Stimulated activated CD4-positive, alpha-beta T cell treated with anti-CD3 and anti-CD28 coated beads, Interleukin-1b, Interleukin-23, amount 100 ng/mL, for 24 hours (primary cell): Measurements from ENCODE around the gene PRPSAP1.

Experiments used
- DNase-seq, 4 experiments: peaks; one replicate each; pipeline ENCODE4 v3.0.0-alpha.2; 2020; ENCODE audit warnings: low read depth in 4 of 4, low spot score in 1 of 4

PRPSAP1 gene

GRCh38 chr17:76267051-76267576 lies 86.6 kb downstream of the PRPSAP1 start:
- no peak for DNase-seq

GRCh38 chr17:76266244-76266938 lies 87.3 kb downstream of the PRPSAP1 start:
- DNase-seq = no peak

GRCh38 chr17:76265624-76266243 lies 88.0 kb downstream of the PRPSAP1 start:
- DNase-seq = no peak

- DNase-seq = peak; percentile 93 to 98 (median 96)
Observed at GRCh38 chr17:76264755-76265623, 88.7 kb downstream of the PRPSAP1 start, which contains the start of gene UBALD2. TSS of gene UBALD2 (plus strand) at chr17:76265348. CDS start at chr17:76265506, 158 bp downstream.

- no peak for DNase-seq
Observed at GRCh38 chr17:76264425-76264754, 89.3 kb downstream of the PRPSAP1 start.

GRCh38 chr17:76263896-76264295 lies 89.8 kb downstream of the PRPSAP1 start:
- DNase-seq = no peak

GRCh38 chr17:76262732-76263344 lies 90.9 kb downstream of the PRPSAP1 start:
- DNase-seq = no peak

- DNase-seq = no peak
Observed at GRCh38 chr17:76261421-76262215, 92.1 kb downstream of the PRPSAP1 start.

- no peak for DNase-seq
Observed at GRCh38 chr17:76260669-76261068, 93.0 kb downstream of the PRPSAP1 start.

- no peak for DNase-seq
Observed at GRCh38 chr17:76260220-76260619, 93.5 kb downstream of the PRPSAP1 start.
